BLaER1 (cell line): Measurements from ENCODE around the gene R3HDM2.
A peak's percentile ranks its signal among the peaks of the same experiment; 100 is the strongest.

Experiments used
- H3K27ac ChIP-seq: shearing (Covaris generic); formaldehyde crosslinking; 2 replicates; pipeline ENCODE4 v1.8.1; 2022
- H3K27me3 ChIP-seq: shearing (Covaris generic); formaldehyde crosslinking; 2 replicates; pipeline ENCODE4 v1.8.1; 2022
- H3K36me3 ChIP-seq: shearing (Covaris generic); formaldehyde crosslinking; 2 replicates; pipeline ENCODE4 v1.8.1; 2022
- H3K4me1 ChIP-seq: shearing (Covaris generic); formaldehyde crosslinking; 2 replicates; pipeline ENCODE4 v1.8.1; 2022
- H3K4me2 ChIP-seq: shearing (Covaris generic); formaldehyde crosslinking; 2 replicates; pipeline ENCODE4 v1.8.1; 2022
- H3K4me3 ChIP-seq: shearing (Covaris generic); formaldehyde crosslinking; 2 replicates; pipeline ENCODE4 v1.8.1; 2022
- H3K9ac ChIP-seq: shearing (Covaris generic); formaldehyde crosslinking; 2 replicates; pipeline ENCODE4 v1.8.1; 2022
- H3K9me3 ChIP-seq: shearing (Covaris generic); formaldehyde crosslinking; 2 replicates; pipeline ENCODE4 v1.8.1; 2022
- H4K20me1 ChIP-seq: shearing (Covaris generic); formaldehyde crosslinking; 2 replicates; pipeline ENCODE4 v1.8.1; 2022
- Cebpa-rat ChIP-seq: shearing (Covaris generic); IDR thresholded peaks from 2 replicates; pipeline ENCODE4 v1.8.1; 2022

The R3HDM2 gene

DNA sequence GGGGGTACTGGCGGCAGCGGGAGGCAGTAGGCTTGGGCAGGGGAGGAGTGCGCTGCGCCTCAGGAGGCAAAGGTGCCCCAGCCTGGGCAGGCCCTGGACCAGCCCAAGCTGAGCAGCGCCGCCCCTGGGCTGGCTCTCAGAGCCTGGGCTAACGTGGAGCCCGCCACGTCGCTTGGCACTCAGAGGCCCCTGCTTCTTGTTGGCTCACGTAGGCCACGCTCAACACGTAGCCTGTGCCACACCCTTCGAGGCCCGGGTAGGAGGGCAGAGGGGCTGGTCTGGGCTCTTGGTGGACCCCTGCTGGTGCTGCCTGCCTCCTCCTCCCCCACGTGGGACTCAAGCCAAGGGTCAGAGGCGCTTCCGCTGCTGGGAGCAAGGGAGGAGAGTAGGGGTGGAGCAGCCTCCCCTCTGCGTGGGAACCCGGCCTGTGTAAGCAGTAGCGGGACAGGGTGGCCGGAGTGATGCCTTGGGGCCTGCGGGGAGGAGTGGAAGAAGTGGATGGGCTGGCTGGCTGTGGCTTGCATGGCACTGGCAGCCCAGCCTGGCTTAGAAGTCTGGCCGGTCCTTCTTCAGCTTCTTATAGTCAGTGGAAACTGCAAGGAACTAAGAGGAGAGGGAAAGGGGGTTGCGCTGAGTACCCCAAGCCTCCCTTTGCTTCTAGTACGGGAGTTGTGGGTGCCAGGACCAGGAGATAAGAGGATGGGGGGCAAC is 195.7 kb downstream of the R3HDM2 start:
- Histone ChIP-seq H4K20me1 (peaks cover 88% of the 10 kb centered on the region), H3K9me3 (no peaks in the 10 kb centered on the region), H3K27me3 (peaks cover 83% of the 10 kb centered on the region), H3K9ac (no peak overlapping the region), H3K4me3 (no peak overlapping the region), H3K36me3 (peaks cover 52% of the 10 kb centered on the region), H3K4me2 (peak overlapping the region; percentile 62), H3K27ac (no peak overlapping the region), H3K4me1 (peaks cover 88% of the 10 kb centered on the region)
- no peak for TF ChIP-seq Cebpa-rat

DNA sequence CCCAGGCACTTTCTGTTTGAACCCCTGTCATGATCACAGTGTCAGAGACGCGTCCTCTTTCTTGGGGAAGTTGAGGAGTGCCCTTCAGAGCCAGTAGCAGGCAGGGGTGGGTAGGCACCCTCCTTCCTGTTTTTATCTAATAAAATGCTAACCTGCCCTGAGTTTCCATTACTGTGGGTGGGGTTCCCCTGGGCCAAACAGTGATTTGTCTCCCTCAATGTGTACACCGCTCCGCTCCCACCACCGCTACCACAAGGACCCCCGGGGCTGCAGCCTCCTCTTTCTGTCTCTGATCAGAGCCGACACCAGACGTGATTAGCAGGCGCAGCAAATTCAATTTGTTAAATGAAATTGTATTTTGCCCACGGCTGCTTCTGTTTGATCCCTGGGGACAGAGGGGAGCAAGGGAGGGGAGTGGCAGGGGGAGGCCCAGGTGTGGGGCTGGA is 196.2 kb downstream of the R3HDM2 start:
- Histone ChIP-seq H3K27ac (no peak overlapping the region), H3K4me3 (no peak overlapping the region), H4K20me1 (peaks cover 88% of the 10 kb centered on the region), H3K9me3 (no peaks in the 10 kb centered on the region), H3K4me2 (peak overlapping the region; percentile 62), H3K4me1 (peaks cover 84% of the 10 kb centered on the region), H3K27me3 (peaks cover 77% of the 10 kb centered on the region), H3K9ac (no peak overlapping the region), H3K36me3 (peaks cover 52% of the 10 kb centered on the region)
- TF ChIP-seq Cebpa-rat: no peak

DNA sequence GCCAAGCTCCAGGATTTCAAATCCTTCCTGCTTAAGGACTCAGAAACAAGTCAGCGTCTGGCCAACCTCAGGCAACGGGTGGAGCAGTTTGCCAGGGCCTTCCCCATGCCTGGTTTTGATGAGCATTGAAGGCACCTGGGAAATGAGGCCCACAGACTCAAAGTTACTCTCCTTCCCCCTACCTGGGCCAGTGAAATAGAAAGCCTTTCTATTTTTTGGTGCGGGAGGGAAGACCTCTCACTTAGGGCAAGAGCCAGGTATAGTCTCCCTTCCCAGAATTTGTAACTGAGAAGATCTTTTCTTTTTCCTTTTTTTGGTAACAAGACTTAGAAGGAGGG is 196.6 kb downstream of the R3HDM2 start:
- peak overlapping the region; percentile 62 for H3K4me2 ChIP-seq
- H3K36me3 ChIP-seq: peaks cover 52% of the 10 kb centered on the region

DNA sequence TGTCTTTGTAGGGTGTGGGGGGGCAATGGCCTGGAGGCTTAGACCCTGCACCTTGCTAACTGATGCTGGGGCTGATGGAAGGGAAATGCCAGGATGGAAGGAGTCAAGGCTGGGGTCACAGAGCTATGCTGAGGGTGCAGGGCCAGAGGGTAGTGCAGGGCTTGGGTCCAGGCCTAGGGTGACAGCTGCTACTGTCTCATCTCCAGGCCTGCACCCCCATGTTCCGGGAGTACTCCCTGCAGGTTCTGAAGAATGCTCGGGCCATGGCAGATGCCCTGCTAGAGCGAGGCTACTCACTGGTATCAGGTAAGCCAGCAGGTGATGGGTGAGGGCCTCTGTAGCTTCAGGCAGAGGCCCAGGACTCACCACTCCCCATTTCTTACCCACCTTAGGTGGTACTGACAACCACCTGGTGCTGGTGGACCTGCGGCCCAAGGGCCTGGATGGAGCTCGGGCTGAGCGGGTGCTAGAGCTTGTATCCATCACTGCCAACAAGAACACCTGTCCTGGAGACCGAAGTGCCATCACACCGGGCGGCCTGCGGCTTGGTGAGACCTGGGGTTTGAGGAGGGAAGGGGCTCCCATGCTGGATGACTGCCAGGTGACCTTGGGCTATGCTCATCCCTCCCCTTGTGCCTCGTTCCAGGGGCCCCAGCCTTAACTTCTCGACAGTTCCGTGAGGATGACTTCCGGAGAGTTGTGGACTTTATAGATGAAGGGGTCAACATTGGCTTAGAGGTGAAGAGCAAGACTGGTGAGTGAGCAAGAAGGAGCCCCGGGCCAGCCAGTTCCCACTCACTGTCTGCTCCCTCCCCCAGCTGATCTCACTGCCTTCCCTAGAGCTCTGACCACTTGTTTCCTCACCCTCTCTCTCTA is 197.2 kb downstream of the R3HDM2 start:
- H3K4me2 ChIP-seq: peak overlapping the region; percentile 62

More for the DNA sequence above, 196.6 kb downstream of the R3HDM2 start:
- no peak overlapping the region for H3K27ac ChIP-seq
- no peak overlapping the region for H3K4me3 ChIP-seq
- H3K9ac ChIP-seq: 0 out of 2 replicates have a peak overlapping the region, but pooled peaks have one; percentile 10
- H3K27me3 ChIP-seq: peaks cover 73% of the 10 kb centered on the region
- H3K9me3 ChIP-seq: no peaks in the 10 kb centered on the region
- TF ChIP-seq Cebpa-rat: no peak
- peaks cover 82% of the 10 kb centered on the region for H3K4me1 ChIP-seq
- peaks cover 88% of the 10 kb centered on the region for H4K20me1 ChIP-seq

DNA sequence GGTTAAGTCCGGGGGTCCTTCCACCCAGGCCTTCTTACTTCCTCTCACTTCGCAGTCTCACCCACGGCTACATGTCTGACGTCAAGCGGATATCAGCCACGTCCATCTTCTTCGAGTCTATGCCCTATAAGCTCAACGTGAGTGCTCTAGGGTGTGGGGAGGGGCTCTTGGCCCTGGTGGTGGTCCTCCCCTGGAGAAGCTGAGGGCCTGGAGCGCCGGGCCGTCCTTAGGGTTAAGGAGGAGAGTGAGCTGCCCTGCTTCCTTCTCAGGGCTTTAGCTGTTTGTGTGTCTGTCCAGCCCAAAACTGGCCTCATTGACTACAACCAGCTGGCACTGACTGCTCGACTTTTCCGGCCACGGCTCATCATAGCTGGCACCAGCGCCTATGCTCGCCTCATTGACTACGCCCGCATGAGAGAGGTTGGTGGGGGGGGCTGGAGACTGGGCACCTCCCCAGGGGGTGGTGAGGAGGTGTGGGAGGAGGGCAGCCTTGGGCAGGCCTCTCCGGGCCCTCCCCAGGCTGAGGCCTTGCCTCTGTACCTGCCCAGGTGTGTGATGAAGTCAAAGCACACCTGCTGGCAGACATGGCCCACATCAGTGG is 198.6 kb downstream of the R3HDM2 start:
- no peaks in the 10 kb centered on the region for H3K9me3 ChIP-seq
- H3K9ac ChIP-seq: peak overlapping the region; percentile 89; the same call in 1 of the 2 replicates
- H3K4me2 ChIP-seq: peak overlapping the region; percentile 99
- H3K27ac ChIP-seq: no peak overlapping the region
- H3K4me1 ChIP-seq: peaks cover 84% of the 10 kb centered on the region
- H4K20me1 ChIP-seq: peaks cover 71% of the 10 kb centered on the region
- H3K4me3 ChIP-seq: no peak overlapping the region
- H3K27me3 ChIP-seq: peaks cover 57% of the 10 kb centered on the region
- no peak for TF ChIP-seq Cebpa-rat
- peaks cover 52% of the 10 kb centered on the region for H3K36me3 ChIP-seq

More for the DNA sequence above, 197.2 kb downstream of the R3HDM2 start:
- Histone ChIP-seq H3K36me3 (peaks cover 52% of the 10 kb centered on the region), H3K9me3 (no peaks in the 10 kb centered on the region), H3K4me3 (no peak overlapping the region), H3K4me1 (peaks cover 82% of the 10 kb centered on the region), H4K20me1 (peaks cover 85% of the 10 kb centered on the region), H3K27me3 (peaks cover 67% of the 10 kb centered on the region), H3K9ac (0 out of 2 replicates have a peak overlapping the region, but pooled peaks have one; percentile 15), H3K27ac (no peak overlapping the region)
- no peak for TF ChIP-seq Cebpa-rat

DNA sequence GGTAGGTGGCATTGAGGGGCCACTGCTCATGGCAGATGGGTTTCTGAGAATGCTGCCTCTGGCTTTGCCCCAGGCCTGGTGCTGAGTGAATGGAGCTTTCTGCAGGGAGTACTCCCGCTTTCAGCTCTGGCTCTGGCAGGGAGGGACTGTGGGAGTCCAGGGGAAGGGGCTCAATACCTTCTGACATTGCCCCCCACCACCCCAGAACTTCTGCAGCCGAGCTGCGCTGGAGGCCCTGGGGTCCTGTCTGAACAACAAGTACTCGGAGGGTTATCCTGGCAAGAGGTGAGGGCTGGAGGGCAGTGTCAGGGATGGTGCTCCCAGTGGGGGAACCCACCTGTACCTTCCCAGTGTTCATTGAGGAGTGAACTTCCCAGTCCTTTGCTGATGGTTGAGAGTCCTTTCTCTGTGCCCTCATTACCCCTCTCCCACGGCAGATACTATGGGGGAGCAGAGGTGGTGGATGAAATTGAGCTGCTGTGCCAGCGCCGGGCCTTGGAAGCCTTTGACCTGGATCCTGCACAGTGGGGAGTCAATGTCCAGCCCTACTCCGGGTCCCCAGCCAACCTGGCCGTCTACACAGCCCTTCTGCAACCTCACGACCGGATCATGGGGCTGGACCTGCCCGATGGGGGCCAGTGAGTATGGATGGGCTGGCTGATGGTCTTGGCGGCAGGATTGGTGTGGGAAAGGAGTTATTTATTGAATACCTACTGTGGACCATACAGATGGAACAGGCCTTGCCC is 199.4 kb downstream of the R3HDM2 start:
- H3K4me3 ChIP-seq: peak overlapping the region; percentile 83

DNA sequence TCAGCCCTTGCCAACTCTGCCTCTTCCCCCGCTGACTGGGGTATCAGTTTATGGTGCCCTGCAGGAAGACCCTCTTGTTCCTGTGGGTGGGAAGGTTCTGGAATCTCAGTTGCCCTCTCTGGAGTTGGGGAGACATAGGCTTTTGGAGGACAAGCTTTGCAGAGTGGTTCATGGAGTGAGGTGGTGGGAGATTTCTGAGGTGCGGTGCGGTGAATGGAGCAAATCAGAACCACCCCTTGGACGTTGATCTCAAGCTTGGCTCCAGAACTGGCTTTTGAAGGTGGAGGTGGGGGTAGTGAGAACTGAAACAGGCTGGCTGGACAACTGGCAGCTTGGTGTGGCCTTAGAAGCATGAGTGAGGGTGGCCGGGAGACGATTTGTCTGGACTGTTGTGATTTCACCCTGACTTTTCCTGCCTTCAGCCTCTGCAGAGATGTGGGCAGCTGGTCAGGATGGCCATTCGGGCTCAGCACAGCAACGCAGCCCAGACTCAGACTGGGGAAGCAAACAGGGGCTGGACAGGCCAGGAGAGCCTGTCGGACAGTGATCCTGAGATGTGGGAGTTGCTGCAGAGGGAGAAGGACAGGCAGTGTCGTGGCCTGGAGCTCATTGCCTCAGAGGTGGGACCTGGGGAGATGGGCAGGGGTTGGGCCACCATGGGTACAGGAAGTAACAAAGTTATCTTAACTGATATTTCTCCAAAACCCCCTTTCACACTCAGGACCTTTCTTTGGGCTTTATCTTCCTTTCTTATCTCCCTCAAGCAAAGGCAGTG is 200.3 kb downstream of the R3HDM2 start:
- peaks cover 54% of the 10 kb centered on the region for H4K20me1 ChIP-seq
- peaks cover 55% of the 10 kb centered on the region for H3K27me3 ChIP-seq
- peak overlapping the region; percentile 83 for H3K4me3 ChIP-seq
- peak overlapping the region; percentile 89 for H3K9ac ChIP-seq
- peak overlapping the region; percentile 87 for H3K27ac ChIP-seq
- no peak for TF ChIP-seq Cebpa-rat
- peaks cover 92% of the 10 kb centered on the region for H3K4me1 ChIP-seq
- H3K4me2 ChIP-seq: peak overlapping the region; percentile 99
- H3K36me3 ChIP-seq: peaks cover 46% of the 10 kb centered on the region
- H3K9me3 ChIP-seq: no peaks in the 10 kb centered on the region

More for the DNA sequence above, 199.4 kb downstream of the R3HDM2 start:
- Histone ChIP-seq H3K27ac (no peak overlapping the region), H3K4me1 (peaks cover 91% of the 10 kb centered on the region), H3K4me2 (peak overlapping the region; percentile 99), H3K36me3 (peaks cover 52% of the 10 kb centered on the region), H3K9ac (peak overlapping the region; percentile 89), H4K20me1 (peaks cover 63% of the 10 kb centered on the region), H3K9me3 (no peaks in the 10 kb centered on the region), H3K27me3 (peaks cover 55% of the 10 kb centered on the region)
- no peak for TF ChIP-seq Cebpa-rat

DNA sequence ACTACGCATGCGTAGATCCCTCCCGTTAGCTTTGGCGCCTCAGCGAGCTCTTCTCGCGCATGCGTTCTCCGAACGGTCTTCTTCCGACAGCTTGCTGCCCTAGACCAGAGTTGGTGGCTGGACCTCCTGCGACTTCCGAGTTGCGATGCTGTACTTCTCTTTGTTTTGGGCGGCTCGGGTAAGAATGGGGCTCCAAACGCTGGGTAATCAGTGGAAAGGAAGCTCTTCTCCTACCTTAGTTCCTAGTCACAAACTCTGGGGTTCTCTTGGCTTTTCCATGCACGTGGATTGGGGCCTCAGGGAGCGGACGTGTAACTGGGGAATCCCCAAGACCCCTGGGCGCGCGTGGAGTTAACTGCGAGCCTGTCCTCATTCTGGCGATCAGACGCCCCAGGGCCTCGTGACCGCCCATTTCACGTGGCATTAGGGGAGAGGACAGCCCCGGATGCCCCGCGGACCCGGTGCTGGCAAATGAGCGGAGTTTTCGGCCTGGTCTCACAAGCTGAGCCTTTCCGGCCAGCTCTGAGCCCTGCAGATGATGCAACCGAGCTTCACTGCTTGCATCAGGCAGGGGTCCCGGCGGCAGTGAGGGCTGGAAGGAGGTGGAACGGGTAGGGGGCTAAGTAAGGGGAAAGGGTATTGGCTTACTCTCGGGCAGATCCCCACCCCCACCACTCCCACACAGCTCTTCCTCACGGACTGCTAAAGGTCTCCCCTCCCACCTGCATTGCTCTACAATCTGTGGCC is 201.0 kb downstream of the R3HDM2 start, which contains the start of gene SHMT2:
TSS of gene SHMT2 (plus strand) at position 78 of the 747 bp plus-strand sequence. CDS start at position 146, 68 bp downstream.
- peak; percentile 33; the same call in 1 of the 2 replicates for TF ChIP-seq Cebpa-rat
- Histone ChIP-seq H3K27me3 (peaks cover 55% of the 10 kb centered on the region), H3K36me3 (peaks cover 39% of the 10 kb centered on the region), H4K20me1 (peaks cover 47% of the 10 kb centered on the region), H3K27ac (peak within 1 kb of the TSS; percentile 87), H3K4me1 (peaks cover 92% of the 10 kb centered on the region), H3K4me3 (peak within 1 kb of the TSS; percentile 83), H3K4me2 (peak within 1 kb of the TSS; percentile 99), H3K9me3 (no peaks in the 10 kb centered on the region), H3K9ac (peak within 1 kb of the TSS; percentile 89)
